DMS114 treated with DMSO at 0.1 percent for 48 hours (cell line): ENCODE measurements around the gene MYBL2.

Experiments
- DNase-seq: peaks from one replicate; lab custom pipeline; 2025; ENCODE audit not compliant: unreplicated experiment; lab: John Stamatoyannopoulos, UW

Gene MYBL2

DNA sequence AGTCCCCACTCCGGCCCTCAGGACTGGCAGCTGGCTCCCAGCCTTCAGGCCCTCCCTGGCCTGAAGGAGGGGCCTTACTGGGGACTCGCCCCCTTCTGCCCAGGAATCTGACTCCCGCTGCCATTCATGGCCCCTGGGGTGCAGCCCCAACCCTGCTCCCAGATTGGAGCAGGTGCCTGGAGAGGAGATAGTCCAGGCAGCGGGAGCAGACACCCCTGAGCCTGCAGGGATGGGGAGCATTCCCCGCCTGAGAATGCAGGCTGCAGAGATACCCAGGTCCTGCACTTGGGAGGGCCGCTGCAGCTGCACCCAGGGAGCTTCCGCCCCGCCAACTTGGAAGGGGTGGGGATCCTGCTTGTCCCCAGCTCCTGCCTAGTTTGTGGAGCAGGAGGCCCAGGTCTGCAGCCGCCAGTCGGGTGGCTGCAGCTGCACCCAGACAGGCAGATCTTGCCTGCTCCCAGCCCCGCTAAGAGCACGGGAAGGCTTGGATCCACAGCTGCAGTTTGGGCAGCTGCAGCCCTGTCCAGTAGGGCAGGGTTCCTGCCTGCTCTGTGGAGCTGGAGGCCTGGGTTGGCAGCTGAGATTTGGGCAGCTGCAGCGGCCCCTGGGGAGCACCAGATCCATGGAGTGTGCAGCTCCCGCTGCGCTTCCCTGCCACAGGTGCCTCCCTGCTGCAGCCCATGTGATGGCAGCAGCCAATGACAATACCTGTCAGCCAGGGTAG, 54.7 kb downstream of the MYBL2 start:
- DNase-seq = no peak

DNA sequence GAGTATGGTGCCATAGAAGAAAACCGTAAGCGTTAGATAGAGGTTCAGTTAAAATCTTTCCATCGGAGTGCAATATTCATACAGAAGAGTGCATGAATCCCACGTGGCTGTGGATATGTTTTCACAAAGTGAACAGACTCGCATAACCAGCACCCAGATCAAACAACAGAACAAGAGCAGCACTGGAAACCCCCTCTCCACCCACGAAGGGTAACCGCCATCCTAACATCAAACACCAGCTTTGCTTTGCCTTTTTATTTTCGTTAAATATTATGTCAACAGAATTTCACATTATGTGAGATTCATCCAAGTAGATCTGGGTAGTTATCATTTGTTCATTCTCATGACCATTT, 55.2 kb downstream of the MYBL2 start:
- DNase-seq = no peak

DNA sequence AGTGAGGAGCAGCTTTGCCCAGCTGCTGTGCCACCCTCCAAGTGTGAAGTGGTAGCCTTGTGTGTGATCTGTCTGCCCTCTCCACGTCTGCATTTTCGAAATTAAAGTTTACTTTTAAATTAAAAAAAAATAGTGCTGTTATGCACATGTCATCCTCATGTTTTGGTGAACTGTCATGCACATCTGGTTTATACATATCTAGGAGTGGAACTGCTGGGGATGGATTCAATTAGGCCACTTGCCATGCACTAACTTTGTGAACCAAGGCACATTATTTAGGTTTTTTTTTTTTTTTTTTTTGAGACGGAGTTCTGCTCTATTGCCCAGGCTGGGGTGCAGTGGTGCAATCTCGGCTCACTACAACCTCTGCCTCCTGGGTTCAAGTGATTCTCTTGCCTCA, 56.3 kb downstream of the MYBL2 start:
- DNase-seq = no peak

DNA sequence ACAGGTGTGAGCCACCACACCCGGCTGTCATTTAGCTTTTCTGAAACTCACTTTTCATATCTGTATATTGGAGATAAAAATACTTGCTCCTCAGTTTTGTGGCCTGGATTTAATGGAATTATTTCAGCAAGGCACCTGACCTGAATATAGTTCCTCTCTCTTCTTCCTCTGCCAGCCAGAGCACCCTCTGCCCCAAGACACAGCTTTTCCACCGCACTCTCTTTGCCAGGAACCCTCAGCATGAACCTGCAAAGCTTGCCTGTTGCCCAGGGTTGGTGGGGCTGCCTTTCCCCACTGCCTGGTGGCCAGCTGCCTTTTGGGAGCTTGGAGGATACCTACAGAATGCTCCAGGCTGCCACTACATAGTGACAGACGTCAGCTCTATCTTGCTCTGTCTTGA, 56.8 kb downstream of the MYBL2 start:
- DNase-seq = no peak

DNA sequence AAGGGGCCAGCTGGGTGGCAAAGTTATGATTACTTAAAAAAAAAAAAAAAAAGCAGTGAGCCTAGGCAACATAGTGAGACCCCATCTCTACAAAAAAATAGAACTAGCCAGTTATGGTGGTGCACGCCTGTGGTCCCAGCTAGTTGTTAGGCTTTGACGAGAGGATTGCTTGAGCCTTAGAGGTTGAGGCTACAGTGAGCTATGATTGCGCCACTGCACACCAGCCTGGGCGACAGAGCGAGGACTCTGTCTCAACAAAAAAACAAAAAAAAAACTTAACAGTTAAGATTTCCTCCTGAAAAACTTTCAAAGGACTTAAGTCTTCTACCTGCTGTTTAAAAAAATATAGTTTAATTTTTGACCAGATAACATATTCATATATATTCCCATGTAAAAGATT, 57.5 kb downstream of the MYBL2 start:
- no peak for DNase-seq

DNA sequence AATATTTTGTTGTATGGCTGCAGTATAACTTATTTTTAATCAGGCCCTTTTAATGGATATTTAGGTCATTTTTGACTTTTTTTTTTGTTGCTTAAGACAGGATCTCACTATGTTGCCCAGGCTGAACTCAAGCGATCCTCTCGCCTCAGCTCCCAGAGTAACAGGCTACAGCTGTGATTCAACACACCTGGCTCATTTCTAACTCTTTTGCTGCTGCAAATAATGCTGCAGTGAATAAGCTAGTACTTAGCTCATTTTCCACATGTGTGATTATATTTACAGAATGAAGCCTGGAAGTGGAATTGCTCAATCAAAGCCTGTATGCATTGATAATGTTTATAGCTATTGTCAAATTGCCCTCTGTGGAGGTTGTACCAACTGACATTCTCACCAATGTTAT, 58.8 kb downstream of the MYBL2 start:
- no peak for DNase-seq

DNA sequence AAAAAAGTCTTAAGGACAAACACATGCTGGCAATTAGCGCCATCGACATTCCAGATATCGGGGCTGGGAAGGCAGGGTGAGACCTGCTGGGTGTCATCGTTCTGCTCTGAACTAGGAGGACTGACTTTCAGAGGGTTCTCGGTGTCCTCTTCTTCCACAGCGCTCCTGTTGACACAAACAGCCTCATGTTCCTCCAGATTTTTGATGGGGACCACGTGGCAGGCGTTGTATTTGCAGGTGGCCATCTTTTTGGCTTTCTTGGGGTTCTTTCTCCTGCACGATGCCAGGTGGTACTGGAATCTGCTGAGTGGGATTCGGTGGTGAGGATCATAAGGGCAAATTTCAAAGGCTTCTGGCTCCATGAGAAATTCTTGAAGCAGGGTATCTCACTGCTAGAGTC, 59.4 kb downstream of the MYBL2 start:
- no peak for DNase-seq

DNA sequence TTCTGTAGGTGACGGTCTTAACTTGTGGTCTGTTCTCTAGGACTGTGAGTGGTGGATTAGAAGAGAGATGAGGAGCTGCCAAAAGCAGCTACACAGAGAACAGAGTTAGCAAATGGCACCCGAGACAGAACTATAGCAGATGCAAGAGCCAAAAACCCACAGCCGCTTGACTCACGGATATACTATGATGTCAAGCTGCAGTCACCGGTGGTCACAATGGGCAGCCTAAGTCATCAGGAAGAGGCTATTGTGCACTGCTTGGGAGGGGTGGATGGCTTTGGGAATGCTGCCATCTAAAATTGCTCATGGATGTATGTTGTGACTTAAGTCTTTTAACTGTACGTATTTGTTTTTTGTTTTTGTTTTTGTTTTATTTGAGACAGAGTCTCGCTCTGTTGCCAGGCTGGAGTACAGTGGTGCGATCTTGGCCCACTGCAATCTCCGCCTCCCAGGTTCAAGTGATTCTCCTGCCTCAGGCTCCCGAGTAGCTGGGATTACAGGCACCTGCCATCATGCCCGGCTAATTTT, 60.0 kb downstream of the MYBL2 start, which contains the start of gene GTSF1L:
Gene GTSF1L (minus strand): TSS at position 192 of the 528 bp plus-strand sequence. CDS start 308 bp downstream, outside the sequence.
- no peak for DNase-seq

DNA sequence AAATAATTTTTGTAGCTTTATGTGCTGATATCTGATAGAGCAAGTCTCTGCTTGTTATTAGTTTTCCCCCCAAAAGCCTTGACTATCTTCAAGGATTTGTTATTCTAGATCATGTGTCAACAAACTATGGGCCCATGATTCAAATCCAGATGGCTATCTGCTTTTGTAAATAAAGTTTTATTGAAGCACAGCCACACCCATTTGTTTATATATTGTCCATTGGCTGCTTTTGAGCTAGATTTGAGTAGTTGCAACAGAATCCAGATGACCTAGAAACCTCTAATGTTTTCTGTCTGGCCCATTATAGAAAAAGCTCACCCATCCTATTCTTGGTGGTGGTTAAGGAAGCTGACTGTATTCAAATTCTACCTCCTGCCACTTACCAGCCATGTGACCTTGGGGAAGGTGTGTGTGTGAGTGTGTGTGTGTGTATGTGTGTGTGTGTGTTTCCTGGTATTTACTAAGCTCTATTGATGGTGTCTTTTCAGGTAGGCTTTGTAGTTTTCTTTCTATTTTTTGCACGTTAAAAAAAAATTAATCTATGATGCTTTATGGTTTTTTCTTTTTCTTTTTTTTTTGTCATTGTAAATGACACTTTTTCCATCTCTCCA, 61.2 kb downstream of the MYBL2 start:
- no peak for DNase-seq

DNA sequence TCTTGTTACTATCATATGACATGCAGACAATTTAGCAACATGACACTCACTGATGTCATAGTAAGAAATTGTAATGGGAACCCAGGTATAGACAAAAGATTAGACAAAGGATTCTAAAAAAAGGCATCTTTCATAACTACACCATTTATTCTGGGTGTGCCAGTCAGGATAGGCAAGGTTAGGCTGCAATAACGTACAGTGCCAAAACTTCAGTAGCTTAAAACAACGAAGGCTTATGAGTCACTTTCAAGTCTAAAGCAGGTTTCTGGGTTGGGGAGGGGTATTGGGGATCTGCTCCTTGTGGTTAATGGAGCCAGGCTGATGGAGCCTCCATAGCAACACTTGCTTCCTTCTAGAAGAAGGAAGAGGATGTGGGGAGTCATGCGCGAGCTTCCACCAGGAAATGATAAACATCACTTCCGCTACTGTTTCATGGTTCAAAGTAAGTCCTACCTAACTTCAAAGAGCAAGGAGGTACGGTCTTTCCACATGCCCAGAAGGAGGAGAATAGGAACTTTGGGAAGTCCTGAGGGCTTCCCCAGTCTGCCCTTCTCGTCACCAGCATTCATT, 61.9 kb downstream of the MYBL2 start:
- DNase-seq = no peak

DNA sequence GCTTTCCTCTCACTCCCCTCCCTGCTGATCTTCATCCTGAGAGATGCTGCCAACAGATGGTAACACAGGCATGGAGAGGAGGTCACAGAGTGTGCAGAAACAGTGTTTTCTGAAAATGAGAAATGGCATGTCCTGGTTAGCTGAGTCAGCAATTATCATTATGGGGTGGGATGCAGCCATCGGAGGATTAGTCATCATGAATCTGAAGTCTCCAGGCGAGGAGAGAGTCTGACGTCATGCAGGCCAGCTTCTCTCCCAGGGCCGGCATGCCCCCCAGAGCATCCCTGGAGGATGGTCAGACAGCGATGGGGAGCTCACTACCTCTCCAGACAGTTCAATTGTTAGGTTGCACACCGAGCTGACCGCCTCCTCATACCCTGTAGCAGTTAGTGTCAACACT, 64.6 kb downstream of the MYBL2 start:
- no peak for DNase-seq

DNA sequence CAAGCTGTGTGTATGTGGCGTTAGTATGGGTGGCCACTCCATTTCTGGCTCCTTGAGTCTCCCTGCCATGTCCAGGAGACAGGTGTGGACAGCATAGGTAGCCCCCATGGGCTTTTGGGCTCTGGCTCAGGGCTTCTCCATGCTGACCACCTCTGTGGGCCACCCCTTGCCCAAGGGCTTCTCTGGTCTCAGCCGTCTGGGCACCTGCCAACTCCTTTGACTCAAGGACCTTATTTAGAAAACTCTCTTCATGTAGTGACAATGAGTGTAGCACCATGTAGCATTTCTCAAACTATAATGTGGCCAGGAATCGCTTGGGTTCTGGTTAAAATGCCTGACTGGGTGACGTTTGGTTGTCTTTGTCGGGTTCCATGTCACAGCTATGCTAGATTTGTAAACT, 65.0 kb downstream of the MYBL2 start:
- DNase-seq = no peak

DNA sequence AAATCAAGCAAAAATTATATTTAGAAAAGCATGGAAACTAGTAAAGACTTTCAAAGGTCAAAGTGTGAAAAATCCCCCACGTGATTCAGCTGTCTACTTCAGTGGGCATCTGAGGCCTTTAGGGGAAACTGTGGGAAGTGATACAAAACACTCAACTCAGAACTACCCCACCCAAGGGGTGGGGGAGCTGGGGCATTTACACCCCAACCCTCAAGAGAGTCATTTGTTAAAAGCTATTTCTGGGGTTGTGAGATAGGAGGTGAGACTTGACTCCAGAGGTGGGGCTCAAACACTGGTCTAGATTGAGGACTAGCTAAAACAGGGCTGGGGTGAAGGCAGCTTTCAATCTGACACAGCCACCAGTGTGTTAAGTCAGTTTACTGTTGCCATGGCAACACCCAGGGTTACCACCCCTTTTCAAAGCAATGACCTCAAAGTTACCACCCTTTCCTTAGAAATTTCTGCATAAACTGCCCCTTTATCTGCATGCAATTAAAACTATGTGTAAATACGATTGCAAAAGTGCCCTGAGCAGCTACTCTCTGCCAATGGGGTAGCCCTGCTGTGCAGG, 69.8 kb downstream of the MYBL2 start:
- DNase-seq = no peak

DNA sequence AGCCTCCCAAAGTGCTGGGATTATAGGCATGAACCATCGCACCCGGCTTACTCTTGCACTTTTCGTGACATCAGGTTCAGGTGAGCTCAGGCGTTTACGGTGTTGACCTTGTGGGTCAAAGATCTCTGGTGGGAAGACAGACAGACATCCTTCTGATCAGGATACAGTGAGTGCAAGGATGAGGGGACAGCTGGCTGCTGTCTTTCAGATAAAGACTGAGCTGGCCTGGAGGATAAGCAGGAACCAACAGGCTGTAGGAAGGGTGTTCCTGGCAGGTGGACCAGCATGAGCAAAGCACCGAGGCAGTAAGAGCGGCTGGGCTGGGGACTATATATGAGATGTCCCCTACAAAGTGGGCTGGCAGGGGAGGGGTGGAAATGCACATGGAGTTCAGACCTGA, 71.0 kb downstream of the MYBL2 start:
- no peak for DNase-seq

DNA sequence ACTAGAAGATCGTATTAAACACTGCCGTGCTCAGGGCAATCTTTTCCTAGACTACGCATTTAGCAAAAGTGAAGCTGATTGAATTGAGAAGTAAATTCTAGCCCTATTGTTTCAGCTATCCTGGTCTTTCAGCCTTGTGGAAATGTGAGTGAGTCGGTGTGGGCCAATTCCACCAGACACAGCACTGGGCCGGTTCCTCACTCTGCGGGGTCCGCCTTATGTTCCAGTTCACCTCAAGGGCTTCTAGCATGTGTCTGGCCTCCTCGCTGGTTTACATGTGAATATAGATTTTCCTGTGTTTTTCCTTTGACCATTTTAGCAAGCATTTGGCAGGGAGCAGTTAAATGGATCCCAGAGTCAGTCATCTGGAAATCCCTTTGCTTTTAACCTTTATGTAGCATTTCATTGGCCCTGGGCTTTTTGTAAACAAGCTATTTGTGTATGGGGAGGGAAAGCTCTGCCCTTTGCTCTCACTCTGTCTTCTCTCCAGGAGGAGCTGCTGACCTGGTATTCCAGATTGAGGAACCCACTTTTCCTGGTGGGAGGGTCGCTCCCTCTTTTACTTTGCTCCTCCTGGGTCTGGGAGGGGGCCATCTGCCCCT, 72.3 kb downstream of the MYBL2 start:
- no peak for DNase-seq

DNA sequence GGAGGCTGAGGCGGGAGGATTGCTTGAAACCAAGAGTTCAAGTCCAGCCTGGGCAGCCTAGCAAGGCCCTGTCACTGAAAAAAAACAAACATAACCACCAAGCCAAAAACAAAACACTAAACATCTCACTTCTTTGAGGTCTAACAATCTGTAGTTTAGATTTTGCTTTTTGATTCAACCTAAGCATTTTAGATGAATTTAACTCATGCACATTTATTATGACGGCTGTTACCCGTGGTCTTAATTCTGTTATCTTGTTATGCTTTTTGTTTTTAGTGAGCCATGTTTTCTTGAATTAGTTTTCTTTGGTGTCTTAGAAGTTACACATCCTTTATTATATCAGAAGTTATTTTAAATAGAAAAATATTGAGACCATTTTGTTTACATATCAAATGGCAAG, 73.7 kb downstream of the MYBL2 start:
- DNase-seq = no peak

DNA sequence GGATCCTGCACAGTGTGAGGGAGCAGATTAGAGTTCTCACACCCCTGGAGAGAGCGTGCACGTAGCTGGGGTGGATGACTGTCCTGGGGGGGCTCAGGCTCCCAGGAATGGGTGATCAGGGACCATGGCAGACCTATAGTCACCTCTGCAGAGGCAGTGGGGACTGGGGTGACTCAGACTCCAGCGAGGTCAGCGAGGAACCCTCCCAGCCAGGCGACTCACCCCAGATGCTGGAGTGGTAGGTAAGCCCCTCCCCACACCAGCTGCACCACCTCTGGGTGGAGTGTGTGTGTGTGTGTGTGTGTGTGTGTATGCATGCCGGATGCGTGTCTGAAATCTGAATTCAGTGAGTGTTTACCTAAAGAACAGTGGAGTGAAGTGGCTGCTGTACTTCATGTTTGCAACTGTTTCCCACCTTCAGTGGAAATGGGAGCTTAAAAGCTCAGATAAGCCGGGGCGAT, 77.3 kb downstream of the MYBL2 start:
- no peak for DNase-seq

DNA sequence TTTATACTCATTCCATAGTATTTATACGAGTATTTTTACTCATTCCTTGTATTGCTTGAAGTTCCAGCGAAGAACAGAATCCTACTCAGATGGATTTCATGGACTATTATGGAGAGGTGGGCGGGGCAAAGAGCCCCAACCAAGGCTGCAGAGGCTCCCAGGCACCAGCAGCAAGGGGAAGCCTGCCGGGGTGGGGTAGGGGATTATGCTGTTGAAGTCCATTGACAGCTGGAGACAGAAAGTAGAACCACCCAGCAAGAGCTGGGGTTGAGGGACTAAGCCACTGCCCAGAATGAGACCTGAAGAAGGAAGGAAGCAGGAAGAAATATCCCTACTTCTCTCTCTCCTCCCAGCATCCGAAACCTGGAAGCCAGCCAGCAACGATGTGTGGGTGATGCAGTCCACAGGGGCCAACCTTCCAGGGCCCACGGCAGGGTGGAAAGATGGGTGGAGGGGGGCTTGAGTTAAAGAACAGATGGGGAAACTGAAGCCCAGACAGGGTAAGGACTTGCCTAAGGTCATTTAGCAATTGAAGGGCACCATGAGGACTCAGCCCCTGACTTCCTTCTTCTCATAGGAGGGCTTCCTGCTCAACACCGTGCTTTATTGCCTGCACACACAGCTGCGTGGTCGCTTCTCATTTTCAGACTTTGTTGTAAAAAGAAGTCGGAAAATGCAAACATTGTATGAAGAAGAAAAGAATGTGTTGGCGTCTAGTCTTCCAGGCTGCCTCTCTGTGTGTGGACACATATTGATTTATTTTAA, 78.2 kb downstream of the MYBL2 start:
- DNase-seq = no peak

DNA sequence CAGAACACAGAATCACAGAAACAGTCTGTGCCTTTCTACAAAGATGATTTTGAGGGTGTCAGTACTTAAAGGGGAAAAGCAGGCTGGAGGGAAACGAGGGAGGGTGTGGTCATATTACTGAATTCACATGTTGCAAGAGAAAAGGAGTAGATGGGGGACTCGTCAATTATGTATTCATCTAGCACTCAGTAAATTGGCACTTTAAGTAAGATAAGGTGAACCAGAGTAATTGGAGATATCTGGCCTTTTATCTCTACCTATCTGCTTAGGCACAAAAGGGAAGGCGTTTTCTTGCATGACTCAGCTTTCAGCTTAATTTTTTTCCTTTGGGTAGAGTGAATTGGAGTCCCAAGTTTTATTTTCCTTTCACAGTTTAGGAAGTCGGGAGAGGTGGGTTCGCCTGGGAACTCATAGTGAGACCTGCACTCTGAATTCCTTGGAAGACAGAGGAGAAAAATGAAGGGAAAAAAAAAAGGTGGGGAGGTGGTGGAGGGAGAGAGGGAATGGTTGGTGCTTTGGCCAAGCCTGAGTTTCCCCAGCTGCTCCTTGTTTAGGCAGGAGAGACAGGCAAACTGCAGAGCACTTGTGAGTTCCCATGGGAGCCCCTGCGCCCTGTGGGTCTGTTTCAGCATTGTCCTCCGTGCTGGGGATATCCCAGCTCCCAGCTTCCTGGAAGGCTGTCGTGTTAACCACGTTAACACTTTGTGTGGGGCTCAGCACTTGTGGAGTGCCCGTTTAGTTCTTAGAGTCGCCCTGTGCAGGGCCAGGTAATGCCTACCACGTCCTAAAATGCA, 79.6 kb downstream of the MYBL2 start:
- no peak for DNase-seq

DNA sequence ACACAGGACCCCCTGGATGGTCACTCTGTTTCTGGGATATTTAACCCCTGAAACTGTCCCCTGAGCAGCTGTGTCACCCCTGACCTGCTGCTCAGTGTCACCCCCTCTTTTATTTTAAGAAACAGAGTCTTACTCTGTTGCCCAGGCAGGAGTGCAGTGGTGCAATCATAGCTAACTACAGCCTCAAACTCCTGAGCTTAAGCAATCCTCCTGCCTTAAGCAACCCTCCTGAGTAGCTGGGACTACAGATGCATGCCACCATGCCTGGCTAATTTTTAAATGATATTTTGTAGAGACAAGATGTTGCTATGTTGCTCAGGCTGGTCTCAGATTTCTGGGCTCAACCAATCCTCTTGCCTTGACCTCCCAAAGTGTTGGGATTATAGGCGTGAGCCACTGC, 81.4 kb downstream of the MYBL2 start:
- DNase-seq = no peak
